MM.1S (cell line): ENCODE data around the gene SLC5A3.

Experiments used
- CTCF ChIP-seq: fragments of 300-600 bp; sonication (generic); IDR thresholded peaks from 2 replicates; pipeline ENCODE4 v1.5.1; 2016; ENCODE audit warnings: antibody characterized with exemption, low read length, mixed read lengths
- EZH2 ChIP-seq: fragments of 300-600 bp; sonication (generic); optimal IDR thresholded peaks from 2 replicates; pipeline ENCODE3; 2017; ENCODE audit warnings: low read depth, mild to moderate bottlenecking, antibody characterized with exemption, low read length, mixed read lengths

DNA sequence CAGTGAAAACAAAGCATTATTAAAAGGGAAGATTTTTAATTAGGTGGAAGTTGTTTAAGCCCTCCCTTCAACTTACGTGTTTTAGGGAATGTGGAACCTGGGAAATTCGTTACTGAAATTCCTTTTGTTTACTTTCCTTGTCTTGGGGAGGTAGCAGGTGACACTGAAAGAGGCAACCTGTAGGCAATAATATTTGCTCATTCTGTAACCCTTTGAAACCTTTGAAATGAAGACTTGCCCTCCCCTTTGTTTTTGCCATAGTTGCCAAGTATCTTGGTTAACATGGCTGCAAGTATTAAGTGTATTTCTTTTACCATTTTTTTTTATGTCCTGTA lies 1.7 kb downstream of the SLC5A3 start:
- TF ChIP-seq CTCF = no peak
- no peak for TF ChIP-seq EZH2
